Activated effector memory CD4-positive, alpha-beta T cell treated with anti-CD3 and anti-CD28 coated beads, Interleukin-2, amount 50 U/mL, for 16 hours (primary cell): ENCODE measurements around the gene ARHGEF39.

Experiments
- DNase-seq: peaks from one replicate; pipeline ENCODE4 v3.0.0-alpha.2; 2020

Gene ARHGEF39

DNA sequence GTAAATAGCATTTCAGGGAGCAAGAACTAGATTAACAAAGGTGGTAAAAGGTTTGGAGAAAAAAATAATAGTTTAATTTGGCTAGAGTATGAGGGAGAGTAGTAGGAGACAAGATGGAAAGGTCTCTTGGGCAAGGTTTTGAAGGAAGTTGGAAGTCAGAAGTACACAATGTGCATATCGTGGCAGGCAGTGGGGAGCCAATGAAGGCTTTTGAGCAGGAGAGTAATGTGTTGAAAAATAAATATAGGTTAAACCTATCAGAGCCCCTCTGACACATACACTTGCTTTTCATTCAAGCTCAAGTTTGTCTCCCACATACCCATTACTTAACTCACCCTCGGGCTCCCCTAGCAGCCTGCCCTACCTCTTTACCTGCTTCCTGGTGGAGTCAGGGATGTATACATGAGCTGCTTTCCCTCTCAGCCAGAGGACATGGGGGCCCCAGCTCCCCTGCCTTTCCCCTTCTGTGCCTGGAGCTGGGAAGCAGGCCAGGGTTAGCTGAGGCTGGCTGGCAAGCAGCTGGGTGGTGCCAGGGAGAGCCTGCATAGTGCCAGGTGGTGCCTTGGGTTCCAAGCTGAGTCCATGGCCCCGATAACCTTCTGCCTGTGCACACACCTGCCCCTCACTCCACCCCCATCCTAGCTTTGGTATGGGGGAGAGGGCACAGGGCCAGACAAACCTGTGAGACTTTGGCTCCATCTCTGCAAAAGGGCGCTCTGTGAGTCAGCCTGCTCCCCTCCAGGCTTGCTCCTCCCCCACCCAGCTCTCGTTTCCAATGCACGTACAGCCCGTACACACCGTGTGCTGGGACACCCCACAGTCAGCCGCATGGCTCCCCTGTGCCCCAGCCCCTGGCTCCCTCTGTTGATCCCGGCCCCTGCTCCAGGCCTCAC is 8.4 kb upstream of the ARHGEF39 start, which contains the start of gene CA9:
TSS of gene CA9 (plus strand) at position 797 of the 893 bp plus-strand sequence. CDS start at position 829, 32 bp downstream.
- no peak for DNase-seq

GRCh38 chr9:35669331-35670145 is 4.5 kb upstream of the ARHGEF39 start:
- DNase-seq: no peak

- no peak for DNase-seq
Observed at GRCh38 chr9:35667939-35668338, 2.9 kb upstream of the ARHGEF39 start.

GRCh38 chr9:35666549-35666948 is 1.6 kb upstream of the ARHGEF39 start:
- no peak for DNase-seq

DNA sequence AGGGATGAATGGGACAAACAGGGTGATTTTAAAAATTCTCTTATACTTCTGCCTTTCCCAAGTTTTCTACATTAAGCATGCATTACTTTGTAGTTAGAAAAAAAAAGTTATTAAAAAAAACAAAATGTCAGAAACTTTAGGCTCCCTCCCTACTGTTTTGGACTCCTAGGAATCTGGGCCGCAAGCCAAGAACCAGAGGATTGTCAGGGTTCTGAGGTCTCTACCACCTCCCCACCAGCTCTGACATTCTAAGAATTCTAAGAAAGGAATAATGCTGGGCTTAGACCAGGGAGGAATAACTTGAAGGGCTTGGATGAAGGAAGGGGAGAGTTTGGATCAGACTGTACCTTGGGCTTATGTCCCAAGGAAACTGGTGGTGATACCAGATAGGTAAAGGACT is 1.1 kb upstream of the ARHGEF39 start:
- DNase-seq: no peak

DNA sequence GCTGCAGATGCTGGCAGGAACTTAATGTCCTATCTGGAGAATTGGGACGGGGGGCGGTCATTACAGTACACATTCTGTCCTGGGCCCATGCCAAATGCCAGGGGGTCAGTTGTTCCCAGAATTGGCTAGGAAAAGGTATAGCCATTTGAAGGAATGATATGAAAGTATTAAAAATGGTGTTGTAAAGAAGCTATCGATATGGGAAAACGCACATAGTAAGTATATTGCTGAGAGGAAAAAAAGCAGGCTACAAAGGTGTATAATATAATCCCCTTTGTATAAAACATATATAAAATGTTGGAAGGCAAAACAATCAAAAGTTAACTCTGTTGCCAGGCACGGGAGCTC is 450 bp upstream of the ARHGEF39 start:
- DNase-seq: no peak

DNA sequence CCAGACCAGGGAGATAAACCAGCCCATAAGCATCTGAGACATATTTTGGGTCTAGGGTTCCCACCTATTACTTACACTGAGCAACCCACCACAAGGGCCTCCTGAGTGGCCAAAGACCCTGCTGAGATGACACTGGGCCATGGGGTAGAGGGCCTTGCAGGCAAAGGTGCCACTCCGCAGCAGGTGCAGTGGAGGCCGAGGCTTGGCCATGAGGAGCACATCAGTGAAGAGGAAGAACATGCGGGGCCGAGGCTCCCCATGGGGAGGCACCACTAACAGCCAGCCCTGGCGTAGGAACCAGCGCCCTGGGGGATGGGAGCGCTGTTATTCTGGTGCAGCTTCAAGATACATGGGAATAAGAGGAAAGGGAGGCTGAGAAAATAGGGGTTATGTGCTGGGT is 2.6 kb downstream of the ARHGEF39 start:
- DNase-seq: no peak

GRCh38 chr9:35661756-35662350 is 3.1 kb downstream of the ARHGEF39 start:
- DNase-seq: peak; percentile 78

- DNase-seq: no peak
Observed at GRCh38 chr9:35660966-35661415, 4.0 kb downstream of the ARHGEF39 start.

- no peak for DNase-seq
Observed at GRCh38 chr9:35659340-35659739, 5.7 kb downstream of the ARHGEF39 start.

- no peak for DNase-seq
Observed at GRCh38 chr9:35658968-35659220, 6.1 kb downstream of the ARHGEF39 start.

DNA sequence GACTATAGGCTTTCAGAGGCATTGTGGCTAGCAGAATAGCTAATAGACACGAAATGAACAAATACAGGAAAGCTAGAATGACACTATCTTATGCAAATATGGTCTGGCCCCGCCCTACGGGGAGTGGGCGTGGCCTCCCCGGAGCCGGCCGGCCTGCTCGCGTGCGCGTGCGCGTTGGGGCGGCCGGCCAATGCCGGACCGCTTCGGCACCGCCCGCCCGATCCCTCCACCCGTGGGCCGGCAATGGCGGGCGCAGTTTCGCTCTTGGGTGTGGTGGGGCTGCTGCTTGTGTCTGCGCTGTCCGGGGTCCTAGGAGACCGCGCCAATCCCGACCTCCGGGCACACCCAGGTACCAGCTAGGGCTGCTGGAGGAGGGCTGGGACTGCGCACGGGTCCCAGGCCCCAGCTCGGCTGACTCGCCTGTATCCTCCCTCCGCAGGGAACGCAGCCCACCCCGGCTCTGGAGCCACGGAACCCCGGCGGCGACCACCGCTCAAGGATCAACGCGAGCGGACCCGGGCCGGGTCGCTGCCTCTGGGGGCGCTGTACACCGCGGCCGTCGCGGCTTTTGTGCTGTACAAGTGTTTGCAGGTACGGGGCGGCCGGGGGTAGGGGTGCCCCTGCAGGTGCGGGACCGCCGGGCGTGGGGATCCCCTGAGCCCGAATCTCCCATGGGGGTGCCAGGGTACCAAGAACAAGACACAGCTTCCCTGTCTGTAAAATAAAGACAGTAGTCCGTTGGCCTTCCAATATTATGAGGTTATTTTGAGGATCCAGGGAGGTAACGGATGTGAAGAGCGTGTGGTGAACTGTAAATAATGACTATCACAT is 6.6 kb downstream of the ARHGEF39 start, which contains the start of gene CCDC107:
TSS of gene CCDC107 (plus strand) at position 156 of the 831 bp plus-strand sequence. CDS start at position 244, 88 bp downstream.
- DNase-seq: peak; percentile 94

GRCh38 chr9:35657546-35658136 is 7.4 kb downstream of the ARHGEF39 start, which contains the start of gene RMRP:
RMRP (minus strand) TSS chr9:35658019.
- peak; percentile 97 for DNase-seq

DNA sequence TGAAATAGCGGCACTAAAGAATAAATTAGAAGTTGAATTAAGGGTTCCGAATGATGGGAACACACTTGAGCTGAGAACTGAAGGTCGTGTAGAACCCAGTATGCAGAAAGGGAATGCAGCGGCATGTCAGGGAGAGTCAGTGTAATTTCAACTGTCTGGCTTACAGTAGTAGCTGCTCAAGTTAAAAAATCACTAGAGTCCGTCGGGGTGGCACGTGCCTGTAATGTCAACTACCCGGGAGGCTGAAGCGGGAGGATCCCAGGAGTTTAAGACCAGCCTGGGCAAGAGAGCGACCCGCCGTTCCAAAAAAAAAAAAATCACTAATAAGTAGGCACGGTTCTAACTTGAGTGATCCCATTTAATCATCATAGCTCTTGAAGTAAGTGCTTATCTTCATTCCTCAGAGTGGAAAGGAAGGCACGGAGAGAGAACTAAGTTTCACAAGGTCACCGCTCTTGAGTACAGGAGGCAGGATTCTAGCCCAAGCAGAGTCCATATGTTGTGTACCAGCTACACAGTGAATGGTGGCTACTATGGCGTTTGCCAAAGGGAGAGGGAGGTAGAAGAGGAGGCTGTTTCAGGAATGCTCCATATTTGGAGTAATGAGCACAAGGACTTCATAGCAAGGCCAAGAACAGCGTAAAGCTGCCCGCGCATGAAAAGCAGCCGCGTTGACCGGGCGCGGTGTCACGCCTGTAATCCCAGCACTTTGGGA is 8.0 kb downstream of the ARHGEF39 start:
- peak; percentile 61 for DNase-seq

DNA sequence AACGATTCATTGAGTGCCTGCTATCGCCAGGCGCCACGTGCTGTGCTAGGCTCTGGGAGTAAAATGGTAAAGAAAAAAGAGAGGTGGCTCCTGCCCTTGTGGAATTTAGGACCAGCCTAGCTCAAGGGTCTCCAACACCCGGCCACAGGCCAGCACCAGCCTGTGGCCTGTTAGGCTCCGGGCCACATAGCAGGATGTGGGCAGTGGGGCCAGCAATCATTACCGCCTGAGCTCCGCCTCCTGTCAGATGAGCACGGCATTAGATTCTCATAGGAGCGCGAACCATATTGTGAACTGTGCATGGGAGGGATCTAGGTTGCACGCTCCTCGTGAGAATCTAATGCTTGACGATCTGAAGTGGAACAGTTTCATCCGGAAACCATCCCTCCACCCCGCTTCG is 8.6 kb downstream of the ARHGEF39 start:
- DNase-seq: peak; percentile 64

GRCh38 chr9:35653611-35654010 is 11.4 kb downstream of the ARHGEF39 start:
- DNase-seq: peak; percentile 44

DNA sequence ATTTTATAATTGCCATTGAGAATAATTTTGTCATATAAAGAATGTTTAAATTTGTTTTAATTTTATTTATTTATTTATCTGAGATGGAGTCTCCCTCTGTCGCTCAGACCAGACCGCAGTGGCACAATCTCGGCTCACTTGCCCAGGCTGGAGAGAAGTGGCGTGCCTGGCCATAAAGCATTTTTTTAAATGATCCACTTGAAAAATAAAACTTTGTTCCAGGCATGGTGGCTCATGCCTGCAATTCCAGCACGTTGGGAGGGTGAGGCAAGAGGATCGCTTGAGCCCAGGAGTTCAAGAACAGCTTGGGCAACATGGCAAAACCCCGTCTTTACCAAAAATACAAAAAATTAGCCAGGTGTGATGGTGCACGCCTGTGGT is 12.2 kb downstream of the ARHGEF39 start:
- DNase-seq: peak; percentile 42

DNA sequence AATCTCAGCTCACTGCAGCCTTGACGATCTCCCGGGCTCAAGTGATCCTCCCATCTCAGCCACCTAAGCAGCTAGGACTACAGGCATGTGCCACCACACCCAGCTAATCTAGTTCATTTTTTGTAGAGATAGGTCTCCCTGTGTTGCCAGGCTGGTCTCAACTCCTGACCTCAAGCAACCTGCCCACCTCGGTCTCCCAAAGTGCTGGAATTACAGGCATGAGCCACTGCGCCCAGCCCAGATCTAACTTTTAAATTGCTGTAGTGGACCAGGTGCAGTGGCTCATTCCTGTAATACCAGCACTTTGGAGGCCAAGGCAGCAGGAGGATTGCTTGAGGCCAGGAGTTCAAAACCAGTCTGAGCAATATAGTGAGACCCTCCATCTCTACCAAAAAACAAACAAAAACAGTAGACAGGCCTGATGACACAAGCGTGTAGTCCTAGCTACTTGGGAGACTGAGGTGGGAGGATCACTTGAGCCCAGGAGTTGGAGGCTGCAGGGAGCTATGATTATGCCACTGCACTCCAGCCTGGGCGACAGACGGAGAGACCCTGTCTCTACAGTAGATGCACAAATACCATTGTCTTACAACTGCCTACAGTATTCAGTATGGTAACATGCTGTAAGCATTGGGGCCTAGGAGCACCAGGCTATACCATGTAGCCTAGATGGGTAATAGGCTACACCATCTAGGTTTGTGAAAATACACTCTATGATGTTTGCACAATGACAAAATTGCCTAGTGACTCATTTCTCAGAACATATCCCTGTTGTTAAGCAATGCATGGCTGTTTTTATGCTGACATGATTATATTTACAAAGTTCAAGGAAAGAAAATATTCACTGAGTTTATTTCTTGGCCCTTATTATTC is 12.8 kb downstream of the ARHGEF39 start:
- DNase-seq: peak; percentile 60

- DNase-seq: peak; percentile 70
Observed at GRCh38 chr9:35650341-35651158, 14.4 kb downstream of the ARHGEF39 start, which contains the start of gene SIT1. SIT1 (minus strand) TSS chr9:35650931; CDS start chr9:35650853, 78 bp downstream.
